Measurements from ENCODE around the gene SREBF1. TPM values are rescaled to one million over a fixed set of nuclear protein-coding genes. Genes with fewer than 3 reads are reported as not detected.

Gene SREBF1
- total and polyA plus RNA-seq, 2 of the 4 experiments (the other 2 are of a cell fraction): 3.4 to 20.4 TPM

DNA sequence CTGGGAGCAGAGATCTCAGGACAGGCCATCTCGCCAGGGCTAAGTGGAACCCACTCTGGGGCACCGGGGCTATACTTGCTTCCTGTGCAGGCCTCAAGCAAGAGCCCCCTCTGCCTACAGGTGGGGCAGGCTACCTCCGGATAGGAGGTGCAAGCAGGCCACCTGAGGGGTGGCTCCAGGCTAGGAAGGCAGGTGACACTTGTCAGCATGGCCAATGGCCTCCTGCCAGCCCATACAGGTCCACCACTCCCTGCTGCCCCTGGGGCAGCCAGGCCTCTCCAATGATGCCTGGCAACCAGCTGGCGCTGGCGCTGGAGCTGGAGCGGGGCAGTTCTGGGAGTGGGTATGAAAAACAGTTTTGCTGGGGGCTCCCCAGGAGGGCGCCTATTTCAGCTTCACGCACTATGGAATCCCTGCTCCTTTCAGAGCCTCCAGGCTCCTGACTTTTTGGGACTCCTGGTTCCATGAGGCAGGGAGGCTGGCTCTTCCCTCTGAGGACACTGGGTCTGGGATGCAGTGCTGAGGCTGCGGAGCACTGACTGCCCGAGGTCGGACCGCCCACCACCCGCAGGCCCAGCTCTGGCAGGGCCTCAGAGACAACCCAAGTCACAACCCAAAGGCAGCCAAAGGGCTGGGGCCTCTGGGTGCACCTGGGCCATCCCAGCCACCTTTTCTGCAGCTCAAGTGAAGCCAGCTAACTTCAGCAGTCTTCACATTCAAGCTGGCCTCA is 8.4 kb upstream of the SREBF1 start:
- WGBS, 2 experiments (ENCODE audit: extremely low coverage in 2 of 2, insufficient read length in 1 of 2): 79% methylated on average over 4 of the region's 13 CpGs; no CpG with 5 or more reads in 1 of the 2 experiments
- H3K56ac ChIP-seq (ENCODE audit: extremely low read depth, insufficient read depth, low read length): no peak overlapping the region
- DNase-seq (no peak), ATAC-seq (ENCODE audit: low read depth) (no peak)
- H4K20me1 ChIP-seq (ENCODE audit: insufficient read depth, low read length): no peaks in the 10 kb centered on the region
- peaks cover 17% of the 10 kb centered on the region for H3K9me1 ChIP-seq (ENCODE audit: insufficient read depth, low read length)
- H4K5ac ChIP-seq (ENCODE audit: low read depth, low read length): no peak overlapping the region
- H3K4ac ChIP-seq (ENCODE audit: low read depth, low read length): no peak overlapping the region
- H3K18ac ChIP-seq (ENCODE audit: low read depth, low read length): no peak overlapping the region
- TF ChIP-seq RAD21 (IDR thresholded peaks at IDR 0.05; ENCODE audit: low read length) (no peak), MAZ (IDR thresholded peaks at IDR 0.05; ENCODE audit: borderline replicate concordance, low read depth, low read length) (no peak), RCOR1 (IDR thresholded peaks at IDR 0.05; ENCODE audit: insufficient replicate concordance, low read length) (no peak), CEBPB (IDR thresholded peaks at IDR 0.05; ENCODE audit: low read depth, low read length) (no peak), SMC3 (IDR thresholded peaks at IDR 0.05; ENCODE audit: low read depth, low read length) (no peak), BHLHE40 (IDR thresholded peaks at IDR 0.05; ENCODE audit: low read depth, low read length) (no peak), MAFK (IDR thresholded peaks at IDR 0.05; ENCODE audit: low read depth, low read length) (no peak), FOS (IDR thresholded peaks at IDR 0.05; ENCODE audit: low read depth, low read length) (no peak)
- TF ChIP-seq, protein P1, sequence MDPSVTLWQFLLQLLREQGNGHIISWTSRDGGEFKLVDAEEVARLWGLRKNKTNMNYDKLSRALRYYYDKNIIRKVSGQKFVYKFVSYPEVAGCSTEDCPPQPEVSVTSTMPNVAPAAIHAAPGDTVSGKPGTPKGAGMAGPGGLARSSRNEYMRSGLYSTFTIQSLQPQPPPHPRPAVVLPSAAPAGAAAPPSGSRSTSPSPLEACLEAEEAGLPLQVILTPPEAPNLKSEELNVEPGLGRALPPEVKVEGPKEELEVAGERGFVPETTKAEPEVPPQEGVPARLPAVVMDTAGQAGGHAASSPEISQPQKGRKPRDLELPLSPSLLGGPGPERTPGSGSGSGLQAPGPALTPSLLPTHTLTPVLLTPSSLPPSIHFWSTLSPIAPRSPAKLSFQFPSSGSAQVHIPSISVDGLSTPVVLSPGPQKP (IDR thresholded peaks at IDR 0.05; ENCODE audit: borderline replicate concordance, low read depth, low read length): no peak
- TF ChIP-seq, protein P2, sequence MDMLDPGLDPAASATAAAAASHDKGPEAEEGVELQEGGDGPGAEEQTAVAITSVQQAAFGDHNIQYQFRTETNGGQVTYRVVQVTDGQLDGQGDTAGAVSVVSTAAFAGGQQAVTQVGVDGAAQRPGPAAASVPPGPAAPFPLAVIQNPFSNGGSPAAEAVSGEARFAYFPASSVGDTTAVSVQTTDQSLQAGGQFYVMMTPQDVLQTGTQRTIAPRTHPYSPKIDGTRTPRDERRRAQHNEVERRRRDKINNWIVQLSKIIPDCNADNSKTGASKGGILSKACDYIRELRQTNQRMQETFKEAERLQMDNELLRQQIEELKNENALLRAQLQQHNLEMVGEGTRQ (IDR thresholded peaks at IDR 0.05; ENCODE audit: low read depth, low read length): no peak
- H2AFZ ChIP-seq (replicated peaks; ENCODE audit: low read length, poor library complexity): no peak overlapping the region
- no peak overlapping the region for H3K9ac ChIP-seq (ENCODE audit: low read depth, low read length)
- TSS peak; percentile 35 for BruUV-seq (replicated peaks)
- no peak overlapping the region for H2AK5ac ChIP-seq (ENCODE audit: low read depth, low read length)
- no peak overlapping the region for H3K27ac ChIP-seq (ENCODE audit: insufficient read depth, low read length)
- H2BK20ac ChIP-seq (ENCODE audit: low read depth, low read length): no peak overlapping the region
- no peaks in the 10 kb centered on the region for H3K9me3 ChIP-seq (ENCODE audit: control insufficient read depth, insufficient read depth, low read length)
- H3K27me3 ChIP-seq (ENCODE audit: control insufficient read depth, insufficient read depth, low read length): no peaks in the 10 kb centered on the region
- ChIA-PET CTCF (no interaction called here), POLR2A (ENCODE audit: unreplicated experiment) (no interaction called here)
- no peak overlapping the region for H2BK5ac ChIP-seq (ENCODE audit: low read depth, low read length, poor library complexity, severe bottlenecking)
- no peak overlapping the region for H2BK120ac ChIP-seq (ENCODE audit: low read depth, low read length)
- no peak overlapping the region for H3K23ac ChIP-seq (ENCODE audit: low read depth, low read length)
- H3K4me1 ChIP-seq (ENCODE audit: control insufficient read depth, insufficient read depth, low read length): peaks cover 13% of the 10 kb centered on the region
- H3K14ac ChIP-seq (replicated peaks; ENCODE audit: low read depth, low read length): no peak overlapping the region
- H2AK9ac ChIP-seq (replicated peaks; ENCODE audit: low read depth, low read length, poor library complexity): no peak overlapping the region
- no peak overlapping the region for H4K8ac ChIP-seq (ENCODE audit: low read depth in 2 of 2, low read length in 2 of 2)
- H3K79me1 ChIP-seq (ENCODE audit: low read depth in 1 of 2, low read length in 2 of 2): no peaks in the 10 kb centered on the region
- intact Hi-C loops (cut with micrococcal nuclease): no loop called here
- peaks cover 11% of the 10 kb centered on the region; the same call in 1 of the 2 replicates for H3K36me3 ChIP-seq (ENCODE audit: control insufficient read depth, insufficient read depth, low read length)
- no peak overlapping the region for H3K4me3 ChIP-seq (ENCODE audit: insufficient read depth, low read depth, low read length)
- H2BK15ac ChIP-seq (ENCODE audit: low read depth, low read length): no peak overlapping the region
- dilution Hi-C loops (cut with HindIII; ENCODE audit: low sequenced_read_pairs, unreplicated experiment): no loop called here
- in situ Hi-C loops (cut with MboI; ENCODE audit: low sequenced_read_pairs): no loop called here
- H3K4me2 ChIP-seq (ENCODE audit: low read depth, low read length): no peak overlapping the region
- H4K91ac ChIP-seq (ENCODE audit: insufficient read depth, low read depth, low read length): no peak overlapping the region

All from IMR-90 (cell line).